GM19025 (cell line): ENCODE results near the gene HGS.

Experiments used
- ATAC-seq: cut with Tn5 transposase; IDR thresholded peaks from one replicate; pipeline ENCODE4 v1.9.1; 2021; ENCODE audit warnings: mild to moderate bottlenecking, low read depth, moderate library complexity; ENCODE audit not compliant: unreplicated experiment

Gene HGS

DNA sequence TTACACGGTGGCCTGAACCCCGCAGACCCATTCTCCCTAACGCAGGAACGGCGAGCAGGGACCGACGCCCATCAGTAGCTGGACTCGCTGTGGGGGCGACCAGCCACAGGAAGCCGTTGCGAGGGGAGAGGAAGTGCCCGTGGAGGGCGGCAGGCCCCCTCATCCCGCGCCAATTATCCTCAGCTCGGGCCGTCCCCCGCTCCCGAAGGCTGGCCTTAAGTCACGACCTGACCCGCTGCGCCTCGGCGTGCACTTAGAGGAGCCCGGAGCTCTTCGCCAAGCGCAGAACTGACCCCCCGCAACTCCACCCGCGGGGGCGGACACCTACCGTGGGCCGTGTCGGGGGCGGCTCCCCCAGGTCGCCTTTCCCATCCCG, 615 bp upstream of the HGS start:
- ATAC-seq = no peak

DNA sequence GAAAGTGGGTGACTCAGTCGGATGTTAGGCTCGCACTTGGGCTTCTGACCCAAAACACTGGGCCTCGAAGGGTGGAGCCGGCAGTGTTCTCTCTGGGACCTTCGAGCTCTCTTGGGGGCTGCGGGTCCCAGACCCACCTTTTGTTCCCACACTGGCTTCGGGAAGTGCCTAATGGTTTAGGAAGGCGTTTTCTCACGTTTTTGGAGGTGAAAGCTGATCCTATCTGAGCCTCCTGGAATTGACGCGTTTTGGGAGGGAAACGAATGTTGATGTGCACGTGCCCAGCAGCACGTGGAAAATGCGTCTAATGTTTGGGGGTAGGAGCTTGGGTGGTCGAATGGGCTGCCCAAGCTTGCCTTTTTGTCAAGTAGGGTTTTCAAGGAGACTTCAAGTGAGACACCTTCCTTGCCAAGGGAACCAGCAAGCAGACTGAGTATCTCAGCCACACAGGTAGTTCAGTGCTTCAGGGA, 666 bp downstream of the HGS start:
- ATAC-seq = no peak

DNA sequence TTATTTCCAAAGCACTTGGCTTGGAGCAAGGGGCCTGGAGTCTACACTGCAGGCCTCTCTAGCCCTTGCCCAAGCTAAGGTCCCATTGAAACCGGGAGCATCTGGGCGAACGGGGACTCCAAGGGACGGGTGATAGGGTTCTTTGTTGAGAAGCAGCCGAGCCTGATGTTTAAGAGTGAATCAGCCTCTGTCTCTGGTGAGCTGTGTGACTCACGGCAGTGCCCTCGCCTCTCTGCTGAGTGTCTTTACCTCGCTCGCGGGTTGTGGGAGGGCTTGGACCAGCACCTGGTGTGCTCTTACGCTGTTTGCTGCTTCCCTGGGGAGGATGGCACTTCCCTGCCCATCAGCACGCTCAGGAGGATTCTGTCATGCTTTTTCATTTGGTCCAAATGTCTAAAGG, 1.3 kb downstream of the HGS start:
- ATAC-seq = no peak

DNA sequence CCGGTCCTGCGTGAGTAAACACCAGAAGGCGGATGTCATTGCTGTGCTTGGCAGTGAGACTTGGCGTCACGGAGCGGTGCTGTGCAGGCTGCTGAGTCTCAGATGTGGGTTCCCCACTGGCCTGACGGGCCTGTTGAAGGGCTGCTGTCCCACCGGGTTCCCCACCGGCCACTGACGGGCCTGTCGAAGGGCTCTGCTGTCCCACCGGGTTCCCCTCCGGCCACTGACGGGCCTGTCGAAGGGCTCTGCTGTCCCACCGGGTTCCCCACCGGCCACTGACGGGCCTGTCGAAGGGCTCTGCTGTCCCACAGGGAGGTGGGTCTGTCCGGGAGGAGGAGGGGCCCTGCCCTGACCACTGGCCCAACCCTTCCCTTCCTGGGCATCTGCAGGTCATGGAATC, 2.8 kb downstream of the HGS start:
- no peak for ATAC-seq

DNA sequence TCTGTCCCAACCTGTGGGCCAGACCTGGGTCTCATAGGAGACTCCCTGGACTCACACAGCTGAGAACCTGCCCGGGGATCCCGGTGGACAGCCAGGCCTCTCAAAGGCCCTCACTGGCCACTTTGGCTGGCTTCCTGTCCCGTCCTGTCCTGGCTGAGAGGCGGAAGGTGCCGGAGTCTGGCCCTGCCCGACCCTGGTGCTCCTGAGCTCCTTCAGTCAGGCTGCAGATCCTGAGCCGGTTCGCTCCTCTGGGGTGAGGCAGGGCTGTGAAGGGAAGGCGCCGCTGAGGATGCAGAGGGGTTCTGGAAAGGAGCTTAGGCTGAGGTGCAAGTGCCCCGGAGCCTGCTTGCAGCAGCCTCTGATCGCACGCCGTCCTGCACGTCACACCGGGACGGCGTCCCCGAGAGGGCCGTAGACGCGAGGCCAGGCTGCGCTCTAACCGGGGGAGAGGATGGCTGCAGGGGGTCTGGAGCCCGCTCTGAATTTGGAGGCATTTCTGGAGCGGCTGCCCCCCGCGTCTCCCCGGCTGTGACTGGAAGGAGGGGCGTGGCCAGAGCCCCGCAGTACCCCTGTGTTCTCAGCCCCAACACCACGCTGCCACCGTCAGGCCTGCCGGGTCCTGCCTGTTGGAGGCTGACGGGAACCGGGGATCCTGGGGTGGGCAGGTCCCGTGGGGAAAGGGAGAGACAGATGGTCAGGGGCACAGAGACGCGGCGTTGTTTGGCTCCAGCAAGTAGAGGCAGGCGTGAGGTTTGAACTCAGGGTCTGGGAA, 4.1 kb downstream of the HGS start:
- no peak for ATAC-seq

DNA sequence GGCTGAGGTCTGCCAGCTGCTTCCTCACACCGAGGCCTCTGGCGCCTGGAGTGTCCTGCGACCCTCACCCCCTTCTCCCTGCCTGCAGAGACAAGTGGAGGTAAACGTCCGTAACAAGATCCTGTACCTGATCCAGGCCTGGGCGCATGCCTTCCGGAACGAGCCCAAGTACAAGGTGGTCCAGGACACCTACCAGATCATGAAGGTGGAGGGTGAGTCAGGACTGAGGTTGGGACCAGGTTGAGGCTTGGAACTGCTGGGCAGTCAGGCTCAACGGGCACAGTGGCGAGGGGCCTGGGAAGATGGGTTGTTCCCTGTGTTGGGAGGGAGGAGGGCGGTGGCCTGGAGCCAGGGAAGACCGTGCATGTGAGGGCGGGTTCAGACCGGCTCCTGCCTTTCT, 4.8 kb downstream of the HGS start:
- no peak for ATAC-seq

DNA sequence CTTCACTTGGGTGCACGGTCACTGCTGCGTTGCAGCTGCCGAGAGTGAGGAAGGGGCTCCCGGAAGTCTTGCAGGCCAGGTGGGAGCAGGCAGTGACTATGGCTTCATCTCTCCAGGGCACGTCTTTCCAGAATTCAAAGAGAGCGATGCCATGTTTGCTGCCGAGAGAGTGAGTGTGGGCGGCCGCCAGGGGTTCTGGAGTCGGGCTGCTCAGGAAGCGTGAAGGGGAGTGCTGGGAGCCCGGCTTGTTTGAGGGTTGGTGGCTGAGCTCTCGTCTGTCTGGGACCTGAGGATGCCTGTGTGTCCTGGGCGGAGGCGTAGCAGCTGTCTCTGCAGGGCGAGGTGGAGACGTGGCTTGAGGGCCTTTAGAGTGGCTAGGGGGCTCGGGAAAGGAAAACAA, 6.3 kb downstream of the HGS start:
- ATAC-seq = no peak

DNA sequence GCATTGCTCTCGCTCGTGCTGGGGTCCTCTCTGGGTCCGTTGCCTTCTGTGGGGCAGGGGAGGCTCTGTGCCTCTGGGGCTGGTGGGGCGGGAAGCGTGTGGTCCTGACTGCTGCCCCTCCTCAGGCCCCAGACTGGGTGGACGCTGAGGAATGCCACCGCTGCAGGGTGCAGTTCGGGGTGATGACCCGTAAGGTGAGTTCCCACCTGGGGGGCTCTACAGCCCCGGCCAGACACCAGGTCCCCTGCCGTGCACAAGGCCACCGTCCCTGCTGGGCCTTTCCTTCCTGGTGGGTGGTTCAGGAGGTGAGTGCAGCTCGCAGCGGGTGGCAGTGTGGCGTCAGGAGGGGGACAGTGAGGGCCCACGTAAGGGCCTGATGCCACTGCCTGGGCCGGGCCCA, 6.7 kb downstream of the HGS start:
- no peak for ATAC-seq

DNA sequence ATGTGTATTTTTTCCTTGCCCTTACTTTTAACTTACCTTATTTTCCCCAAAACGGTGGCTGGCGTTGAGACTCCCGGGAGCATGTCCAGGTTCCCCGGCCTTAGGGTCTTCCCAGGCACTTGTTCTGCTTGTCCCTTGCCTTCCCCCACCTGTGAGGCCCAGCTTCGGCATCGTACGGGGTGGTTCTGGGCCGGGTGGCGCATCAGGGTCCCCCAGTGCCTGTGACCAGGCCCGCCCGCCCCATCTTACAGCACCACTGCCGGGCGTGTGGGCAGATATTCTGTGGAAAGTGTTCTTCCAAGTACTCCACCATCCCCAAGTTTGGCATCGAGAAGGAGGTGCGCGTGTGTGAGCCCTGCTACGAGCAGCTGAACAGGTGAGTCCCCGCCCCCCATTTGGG, 7.4 kb downstream of the HGS start:
- ATAC-seq = no peak

DNA sequence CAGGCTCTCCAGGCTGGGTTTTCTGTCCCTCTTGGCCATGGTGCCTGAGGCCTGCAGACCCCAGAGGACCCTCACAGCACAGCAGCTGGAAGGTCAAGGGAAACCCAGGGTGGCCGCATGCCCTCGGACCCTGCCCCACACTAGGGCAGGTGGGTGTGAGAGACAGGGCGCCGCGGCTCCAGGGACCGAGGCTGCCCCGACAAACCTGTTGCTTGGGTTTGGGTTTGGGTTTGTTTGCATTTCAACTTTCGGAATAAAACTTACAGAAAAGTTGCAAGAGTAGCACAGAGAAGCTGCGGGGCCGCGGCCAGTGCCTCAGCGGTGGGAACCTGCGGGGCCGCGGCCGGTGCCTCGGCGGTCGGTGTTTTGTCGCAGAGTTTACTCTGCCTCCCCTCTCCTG, 7.8 kb downstream of the HGS start:
- no peak for ATAC-seq

DNA sequence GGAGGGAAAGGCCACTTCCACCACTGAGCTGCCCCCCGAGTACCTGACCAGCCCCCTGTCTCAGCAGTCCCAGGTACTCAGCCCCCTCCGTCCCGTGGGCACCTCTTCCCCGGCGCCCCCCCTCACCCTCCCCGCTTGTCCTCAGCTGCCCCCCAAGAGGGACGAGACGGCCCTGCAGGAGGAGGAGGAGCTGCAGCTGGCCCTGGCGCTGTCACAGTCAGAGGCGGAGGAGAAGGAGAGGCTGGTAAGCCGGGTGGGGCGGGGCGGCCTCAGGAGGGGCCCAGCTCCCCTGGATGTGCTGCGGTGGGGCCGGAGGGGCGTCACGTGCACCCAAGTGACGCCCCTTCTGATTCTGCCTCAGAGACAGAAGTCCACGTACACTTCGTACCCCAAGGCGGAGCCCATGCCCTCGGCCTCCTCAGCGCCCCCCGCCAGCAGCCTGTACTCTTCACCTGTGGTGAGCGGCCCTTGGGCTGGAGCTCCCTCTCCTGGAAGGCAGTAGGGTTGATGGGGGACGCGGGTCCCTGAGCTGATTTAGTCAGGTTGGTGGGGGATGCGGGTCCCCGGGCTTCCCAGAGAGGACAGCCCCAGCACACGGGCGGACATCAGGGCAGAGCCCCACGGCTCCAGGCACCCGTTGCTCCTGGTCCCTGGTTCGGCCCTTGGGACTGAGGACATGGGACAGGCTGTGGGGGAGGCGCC, 9.8 kb downstream of the HGS start:
- ATAC-seq = no peak

DNA sequence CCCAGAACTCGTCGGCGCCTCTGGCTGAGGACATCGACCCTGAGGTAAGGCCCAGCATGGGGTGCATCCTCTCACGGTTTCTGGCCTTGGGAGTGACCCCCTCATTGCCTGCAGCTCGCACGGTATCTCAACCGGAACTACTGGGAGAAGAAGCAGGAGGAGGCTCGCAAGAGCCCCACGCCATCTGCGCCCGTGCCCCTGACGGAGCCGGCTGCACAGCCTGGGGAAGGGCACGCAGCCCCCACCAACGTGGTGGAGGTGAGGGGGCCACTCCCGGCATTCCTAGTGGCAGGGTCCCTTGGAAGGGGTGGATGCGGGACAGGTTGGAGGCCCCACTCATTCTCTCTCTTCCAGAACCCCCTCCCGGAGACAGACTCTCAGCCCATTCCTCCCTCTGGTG, 11.0 kb downstream of the HGS start:
- no peak for ATAC-seq

DNA sequence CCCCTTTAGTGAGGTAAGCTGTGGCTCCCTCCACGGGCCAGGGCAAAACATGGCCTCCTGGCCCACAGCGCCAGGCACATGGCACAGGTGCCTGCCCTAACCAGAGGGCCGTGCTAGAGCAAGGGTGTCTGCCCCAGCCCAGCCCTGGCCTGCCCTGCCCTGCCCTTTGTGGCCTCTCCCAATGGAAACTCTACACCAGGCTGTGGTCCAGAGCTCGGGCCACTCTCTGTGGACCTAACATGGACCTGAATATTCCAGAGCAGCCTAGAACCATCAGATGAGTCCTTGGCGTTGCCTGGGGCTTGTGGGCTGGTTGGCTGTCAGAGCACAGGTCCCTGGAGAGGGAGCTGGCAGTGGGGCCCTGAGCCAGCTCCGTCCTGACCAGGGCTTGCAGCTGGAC, 11.4 kb downstream of the HGS start:
- no peak for ATAC-seq

DNA sequence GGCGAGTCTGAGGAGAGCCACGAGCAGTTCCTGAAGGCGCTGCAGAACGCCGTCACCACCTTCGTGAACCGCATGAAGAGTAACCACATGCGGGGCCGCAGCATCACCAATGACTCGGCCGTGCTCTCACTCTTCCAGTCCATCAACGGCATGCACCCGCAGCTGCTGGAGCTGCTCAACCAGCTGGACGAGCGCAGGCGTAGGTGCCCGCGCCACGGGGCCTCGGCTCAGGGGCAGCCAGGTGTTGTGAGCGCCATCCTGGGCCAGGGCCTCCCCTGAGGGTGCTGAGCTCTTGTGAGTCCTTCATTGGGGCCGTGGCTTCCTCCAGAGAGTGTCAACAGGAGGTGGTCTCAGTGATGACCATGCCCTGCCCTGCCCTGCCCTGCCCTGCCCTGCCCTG, 12.0 kb downstream of the HGS start:
- no peak for ATAC-seq

DNA sequence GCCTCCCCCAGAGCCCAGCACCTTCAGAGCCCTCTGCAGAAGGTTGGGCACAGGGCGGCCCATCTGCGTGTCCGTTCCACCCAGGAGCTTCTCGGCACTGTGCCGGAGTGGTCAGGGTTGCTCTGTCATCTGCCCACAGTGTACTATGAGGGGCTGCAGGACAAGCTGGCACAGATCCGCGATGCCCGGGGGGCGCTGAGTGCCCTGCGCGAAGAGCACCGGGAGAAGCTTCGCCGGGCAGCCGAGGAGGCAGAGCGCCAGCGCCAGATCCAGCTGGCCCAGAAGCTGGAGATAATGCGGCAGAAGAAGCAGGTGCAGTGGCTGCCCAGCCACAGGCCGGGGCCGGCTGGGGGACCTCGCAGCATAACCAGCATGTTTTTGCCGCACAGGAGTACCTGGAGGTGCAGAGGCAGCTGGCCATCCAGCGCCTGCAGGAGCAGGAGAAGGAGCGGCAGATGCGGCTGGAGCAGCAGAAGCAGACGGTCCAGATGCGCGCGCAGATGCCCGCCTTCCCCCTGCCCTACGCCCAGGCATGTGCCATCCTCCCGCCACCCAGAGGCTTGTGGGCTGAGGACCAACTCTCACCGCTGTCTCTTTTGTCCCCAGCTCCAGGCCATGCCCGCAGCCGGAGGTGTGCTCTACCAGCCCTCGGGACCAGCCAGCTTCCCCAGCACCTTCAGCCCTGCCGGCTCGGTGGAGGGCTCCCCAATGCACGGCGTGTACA, 12.6 kb downstream of the HGS start:
- ATAC-seq = no peak

DNA sequence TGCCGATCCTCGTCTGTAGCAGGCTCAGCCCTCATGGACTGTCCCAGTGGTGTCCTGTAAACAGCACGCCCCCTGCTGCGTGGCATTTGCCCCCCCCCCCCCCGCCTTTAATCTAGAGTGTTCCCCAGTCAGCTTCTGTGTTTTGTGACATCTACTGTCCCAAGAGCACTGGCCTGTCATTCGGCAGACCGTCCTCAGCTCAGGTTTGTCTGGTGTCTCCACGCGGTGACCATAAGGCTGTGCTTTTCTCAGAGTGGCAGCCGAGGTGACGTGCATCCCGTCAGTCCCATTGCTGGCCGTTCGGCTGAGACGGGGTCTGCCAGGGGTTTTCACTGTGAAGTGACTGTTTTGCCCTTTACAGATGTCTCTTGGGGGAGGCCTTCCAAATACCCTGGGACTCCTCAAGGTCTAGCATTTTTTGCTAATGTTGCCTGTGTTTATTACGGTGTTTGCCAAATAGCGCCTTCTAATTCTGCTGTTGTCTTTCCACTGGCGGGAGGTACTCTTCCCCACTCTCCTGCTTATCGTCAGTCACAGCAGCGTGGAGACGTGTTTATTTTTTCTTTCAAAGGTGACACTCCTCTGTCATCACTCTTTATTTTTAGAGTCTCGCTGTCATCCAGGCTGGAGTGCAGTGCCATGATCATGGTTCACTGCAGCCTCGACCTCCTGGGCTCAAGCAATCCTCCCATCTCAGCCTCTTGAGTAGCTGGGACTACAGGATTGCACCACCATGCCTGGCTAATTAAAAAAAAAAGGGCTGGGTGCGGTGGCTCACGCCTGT, 13.6 kb downstream of the HGS start:
- ATAC-seq = no peak

DNA sequence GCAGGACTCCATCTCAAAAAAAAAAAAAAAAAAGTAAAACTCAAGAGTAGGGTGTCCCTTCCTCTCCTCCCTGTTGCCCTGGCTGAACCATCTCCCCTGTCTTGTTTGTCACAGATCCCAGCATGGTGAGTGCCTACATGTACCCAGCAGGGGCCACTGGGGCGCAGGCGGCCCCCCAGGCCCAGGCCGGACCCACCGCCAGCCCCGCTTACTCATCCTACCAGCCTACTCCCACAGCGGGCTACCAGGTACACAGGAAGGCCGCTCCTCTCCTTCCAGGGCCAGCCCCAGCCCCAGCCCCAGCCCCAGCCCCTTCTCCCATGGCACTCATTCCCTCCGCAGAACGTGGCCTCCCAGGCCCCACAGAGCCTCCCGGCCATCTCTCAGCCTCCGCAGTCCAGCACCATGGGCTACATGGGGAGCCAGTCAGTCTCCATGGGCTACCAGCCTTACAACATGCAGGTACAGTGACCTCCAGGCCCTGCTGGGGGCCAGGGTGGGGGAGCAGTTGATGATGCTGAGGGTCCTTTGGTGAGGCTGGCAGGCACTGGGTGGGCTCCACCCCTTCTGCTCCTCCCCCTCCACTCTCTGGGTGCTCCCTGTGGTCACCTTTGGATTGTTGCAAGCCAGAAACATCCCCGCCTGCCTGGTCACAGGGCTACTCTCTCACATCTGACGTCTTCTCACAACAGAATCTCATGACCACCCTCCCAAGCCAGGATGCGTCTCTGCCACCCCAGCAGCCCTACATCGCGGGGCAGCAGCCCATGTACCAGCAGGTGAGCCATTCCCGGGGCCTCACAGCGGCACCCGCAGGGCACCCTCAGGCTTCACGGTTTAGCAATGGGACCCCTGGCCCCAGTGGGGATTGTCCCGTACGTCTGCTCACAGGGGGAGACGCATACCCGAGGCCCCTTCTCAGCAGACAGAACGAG, 16.8 kb downstream of the HGS start:
- no peak for ATAC-seq

DNA sequence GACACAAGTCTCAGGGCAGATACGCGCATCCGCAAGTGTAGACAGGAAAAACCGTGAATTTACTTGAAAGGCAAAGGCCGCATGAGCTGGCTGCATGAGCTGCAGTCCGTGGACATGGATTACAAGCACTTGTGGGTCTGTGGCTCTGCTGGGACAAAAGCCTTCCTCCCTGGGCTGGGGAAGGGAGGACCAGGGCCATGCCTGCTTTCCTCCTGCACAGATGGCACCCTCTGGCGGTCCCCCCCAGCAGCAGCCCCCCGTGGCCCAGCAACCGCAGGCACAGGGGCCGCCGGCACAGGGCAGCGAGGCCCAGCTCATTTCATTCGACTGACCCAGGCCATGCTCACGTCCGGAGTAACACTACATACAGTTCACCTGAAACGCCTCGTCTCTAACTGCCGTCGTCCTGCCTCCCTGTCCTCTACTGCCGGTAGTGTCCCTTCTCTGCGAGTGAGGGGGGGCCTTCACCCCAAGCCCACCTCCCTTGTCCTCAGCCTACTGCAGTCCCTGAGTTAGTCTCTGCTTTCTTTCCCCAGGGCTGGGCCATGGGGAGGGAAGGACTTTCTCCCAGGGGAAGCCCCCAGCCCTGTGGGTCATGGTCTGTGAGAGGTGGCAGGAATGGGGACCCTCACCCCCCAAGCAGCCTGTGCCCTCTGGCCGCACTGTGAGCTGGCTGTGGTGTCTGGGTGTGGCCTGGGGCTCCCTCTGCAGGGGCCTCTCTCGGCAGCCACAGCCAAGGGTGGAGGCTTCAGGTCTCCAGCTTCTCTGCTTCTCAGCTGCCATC, 17.7 kb downstream of the HGS start:
- ATAC-seq = no peak
